ACC112 (cell line): ENCODE results near the gene HGD.

Experiments used
- H2AFZ ChIP-seq: fragments of 200-600 bp; sonication (generic); one replicate; pipeline ENCODE4 v1.6.0; 2017; ENCODE audit warnings: antibody characterized with exemption, low read length; ENCODE audit not compliant: unreplicated experiment
- H3K27ac ChIP-seq: fragments of 200-600 bp; sonication (generic); 2 replicates; pipeline ENCODE4 v1.5.1; 2014; ENCODE audit warnings: low read depth, mild to moderate bottlenecking, antibody characterized with exemption, low read length, moderate library complexity
- H3K27me3 ChIP-seq: fragments of 200-600 bp; sonication (generic); 2 replicates; pipeline ENCODE4 v1.6.1; 2014; ENCODE audit warnings: mild to moderate bottlenecking, antibody characterized with exemption, low read length, moderate library complexity, mixed read lengths; ENCODE audit not compliant: insufficient read depth
- H3K36me3 ChIP-seq: fragments of 200-600 bp; sonication (generic); 2 replicates; pipeline ENCODE4 v1.6.1; 2016; ENCODE audit warnings: mild to moderate bottlenecking, antibody characterized with exemption, low read length, moderate library complexity, mixed read lengths; ENCODE audit not compliant: insufficient read depth
- H3K4me1 ChIP-seq: fragments of 200-600 bp; sonication (generic); one replicate; pipeline ENCODE4 v1.6.1; 2016; ENCODE audit warnings: low read length, mixed read lengths; ENCODE audit not compliant: insufficient read depth, unreplicated experiment, control insufficient read depth
- H3K4me3 ChIP-seq: fragments of 200-600 bp; sonication (generic); 2 replicates; pipeline ENCODE4 v1.5.1; 2014; ENCODE audit warnings: mild to moderate bottlenecking, low read depth, low read length
- H3K79me2 ChIP-seq: fragments of 200-600 bp; sonication (generic); one replicate; pipeline ENCODE4 v1.6.0; 2016; ENCODE audit warnings: low read length; ENCODE audit not compliant: control insufficient read depth, unreplicated experiment, insufficient read depth

HGD gene

DNA sequence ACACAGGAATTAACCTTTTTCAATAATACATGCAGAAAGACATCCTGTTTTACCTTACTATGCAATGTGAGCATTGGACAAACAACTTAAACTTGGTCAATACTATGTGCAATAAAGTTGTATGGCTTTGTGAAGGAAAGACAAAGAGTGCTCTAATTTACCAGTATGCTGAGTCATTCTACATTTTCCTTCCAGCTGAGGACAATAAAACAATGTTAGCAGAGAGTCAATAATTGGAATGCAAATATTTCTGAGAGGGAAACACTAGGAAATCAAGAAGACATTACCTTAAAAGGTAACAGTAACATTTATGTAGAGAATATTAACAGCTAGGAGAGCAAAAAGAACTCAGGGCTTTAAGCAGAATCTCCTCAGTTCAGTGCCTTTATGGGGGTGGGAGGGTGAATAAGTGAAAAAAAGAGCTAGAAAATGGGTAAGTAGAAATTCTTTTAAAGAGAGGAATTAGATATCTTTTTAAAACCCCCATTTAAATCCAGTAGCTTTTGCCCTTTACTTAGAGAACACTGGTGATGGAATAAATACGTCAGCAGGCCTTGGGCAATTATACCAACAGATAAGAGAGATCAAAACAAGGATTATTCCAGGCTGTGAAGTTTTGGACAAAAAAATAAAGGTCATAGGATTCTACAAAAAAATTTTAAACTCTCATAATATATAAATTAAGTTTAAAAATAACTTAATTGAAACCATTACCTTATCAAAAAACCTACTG is 11.6 kb upstream of the HGD start:
- Histone ChIP-seq H3K27ac (peak overlapping the region; percentile 23; the same call in 1 of the 2 replicates), H3K4me1 (peaks cover 8% of the 10 kb centered on the region), H3K27me3 (no peaks in the 10 kb centered on the region), H3K4me3 (no peak overlapping the region), H2AFZ (peak overlapping the region; percentile 3), H3K36me3 (0 out of 2 replicates have a peak, but pooled peaks cover 2% of the 10 kb centered on the region), H3K79me2 (no peaks in the 10 kb centered on the region)

- Histone ChIP-seq H3K79me2 (no peaks in the 10 kb centered on the region), H3K4me1 (peaks cover 8% of the 10 kb centered on the region), H3K36me3 (0 out of 2 replicates have a peak, but pooled peaks cover 2% of the 10 kb centered on the region), H2AFZ (no peak overlapping the region), H3K27ac (no peak overlapping the region), H3K4me3 (no peak overlapping the region), H3K27me3 (no peaks in the 10 kb centered on the region)
These were observed 7.4 kb upstream of the HGD start for GRCh38 chr3:120689395-120689794.

DNA sequence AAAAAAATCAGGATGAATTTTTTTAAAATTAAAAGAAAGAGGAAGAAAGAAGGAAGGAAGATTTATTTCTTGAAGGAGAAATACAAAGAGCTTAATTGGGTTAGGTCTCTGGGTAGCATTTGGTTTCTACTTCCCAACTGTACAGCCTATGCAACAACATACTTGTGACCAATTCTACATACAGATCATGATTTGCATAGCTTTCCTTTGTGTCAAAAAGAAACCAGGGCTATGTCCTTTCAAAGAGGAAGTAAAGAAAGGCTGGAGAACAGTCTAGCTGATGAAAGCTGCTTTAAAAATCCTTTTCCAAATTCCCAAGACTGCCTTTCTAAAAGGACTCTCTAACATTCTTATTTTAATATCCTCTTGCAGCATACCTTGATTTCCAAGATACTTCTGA is 6.1 kb upstream of the HGD start:
- peaks cover 1% of the 10 kb centered on the region for H3K4me1 ChIP-seq
- 0 out of 2 replicates have a peak, but pooled peaks cover 2% of the 10 kb centered on the region for H3K36me3 ChIP-seq
- no peaks in the 10 kb centered on the region for H3K27me3 ChIP-seq
- no peaks in the 10 kb centered on the region for H3K79me2 ChIP-seq
- no peak overlapping the region for H3K4me3 ChIP-seq
- no peak overlapping the region for H2AFZ ChIP-seq
- H3K27ac ChIP-seq: no peak overlapping the region

GRCh38 chr3:120685411-120685810 is 3.4 kb upstream of the HGD start:
- H3K4me1 ChIP-seq: no peaks in the 10 kb centered on the region
- H3K27me3 ChIP-seq: no peaks in the 10 kb centered on the region
- H3K36me3 ChIP-seq: no peaks in the 10 kb centered on the region
- H3K27ac ChIP-seq: no peak overlapping the region
- H3K4me3 ChIP-seq: no peak overlapping the region
- H3K79me2 ChIP-seq: no peaks in the 10 kb centered on the region
- H2AFZ ChIP-seq: no peak overlapping the region

DNA sequence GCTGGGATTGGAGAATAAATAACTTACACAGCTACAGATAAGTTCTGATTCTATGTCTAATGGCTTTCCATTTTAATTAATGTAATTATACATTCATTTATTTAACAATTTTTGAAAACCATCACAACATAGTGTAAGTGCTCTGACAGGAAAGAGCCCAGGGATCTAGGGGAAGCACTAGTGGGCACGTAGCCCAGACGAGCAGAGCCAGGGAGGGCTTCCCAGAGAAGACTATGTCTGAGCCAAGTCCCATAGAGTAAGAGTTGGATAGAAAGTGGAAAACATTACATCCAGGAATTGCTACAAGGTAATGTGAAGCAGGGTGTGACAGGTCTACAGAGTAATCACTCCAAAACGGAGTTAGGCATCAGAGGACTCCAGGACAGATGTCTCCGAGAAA is 2.9 kb upstream of the HGD start:
- Histone ChIP-seq H3K36me3 (no peaks in the 10 kb centered on the region), H3K4me1 (no peaks in the 10 kb centered on the region), H2AFZ (no peak overlapping the region), H3K27ac (no peak overlapping the region), H3K79me2 (no peaks in the 10 kb centered on the region), H3K4me3 (no peak overlapping the region), H3K27me3 (no peaks in the 10 kb centered on the region)

DNA sequence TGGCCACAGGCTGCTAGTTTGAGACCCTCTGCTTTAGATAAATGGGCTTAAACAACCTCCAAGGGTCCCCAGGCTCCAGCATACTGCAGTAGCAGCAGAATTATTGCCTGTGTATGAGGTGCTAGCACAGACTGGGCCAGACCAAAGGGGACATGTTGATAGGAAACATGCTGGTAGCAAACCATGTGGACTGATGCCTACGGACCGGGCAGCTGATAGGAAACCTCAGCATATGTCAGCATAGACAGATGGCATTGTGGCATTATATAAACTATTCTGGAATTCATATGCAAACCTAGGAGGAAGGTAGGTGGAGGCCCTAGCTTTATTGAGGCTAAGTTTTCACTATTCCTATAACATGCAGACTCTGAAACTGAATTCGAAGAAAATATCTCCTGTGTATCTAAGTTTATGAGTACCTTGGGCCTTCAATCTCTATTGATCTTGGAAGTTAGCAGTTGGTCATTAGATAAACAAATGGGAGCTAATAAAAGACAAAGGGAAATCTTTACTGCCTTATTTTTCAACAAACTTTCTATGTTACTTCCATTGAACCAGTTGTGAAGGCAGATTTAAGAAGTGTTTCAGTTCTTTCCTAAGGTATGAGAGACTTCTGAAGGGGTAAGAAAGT is 1.7 kb upstream of the HGD start:
- Histone ChIP-seq H3K36me3 (no peaks in the 10 kb centered on the region), H2AFZ (no peak overlapping the region), H3K4me1 (peaks cover 7% of the 10 kb centered on the region), H3K27me3 (no peaks in the 10 kb centered on the region), H3K79me2 (no peaks in the 10 kb centered on the region), H3K4me3 (no peak overlapping the region), H3K27ac (no peak overlapping the region)

DNA sequence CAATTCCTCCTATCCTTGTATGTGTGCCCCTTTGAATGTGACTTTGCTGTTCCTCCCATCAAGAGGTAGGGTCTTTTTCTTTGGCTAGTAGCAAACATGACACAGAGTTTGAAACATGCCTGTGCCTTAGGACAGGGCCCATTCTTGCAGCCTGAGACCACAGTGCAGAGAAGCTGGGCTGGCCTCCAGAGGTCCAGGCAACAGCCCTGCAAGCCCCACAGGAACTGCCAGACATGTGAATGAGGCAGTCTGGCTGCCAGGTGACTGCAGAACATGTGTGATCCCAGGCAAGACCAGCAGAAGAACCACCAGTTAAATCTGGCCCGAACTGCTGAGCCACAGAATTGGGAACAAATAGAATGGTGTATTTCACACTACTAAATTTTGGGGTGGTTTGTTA is 1.2 kb upstream of the HGD start:
- no peak overlapping the region for H2AFZ ChIP-seq

DNA sequence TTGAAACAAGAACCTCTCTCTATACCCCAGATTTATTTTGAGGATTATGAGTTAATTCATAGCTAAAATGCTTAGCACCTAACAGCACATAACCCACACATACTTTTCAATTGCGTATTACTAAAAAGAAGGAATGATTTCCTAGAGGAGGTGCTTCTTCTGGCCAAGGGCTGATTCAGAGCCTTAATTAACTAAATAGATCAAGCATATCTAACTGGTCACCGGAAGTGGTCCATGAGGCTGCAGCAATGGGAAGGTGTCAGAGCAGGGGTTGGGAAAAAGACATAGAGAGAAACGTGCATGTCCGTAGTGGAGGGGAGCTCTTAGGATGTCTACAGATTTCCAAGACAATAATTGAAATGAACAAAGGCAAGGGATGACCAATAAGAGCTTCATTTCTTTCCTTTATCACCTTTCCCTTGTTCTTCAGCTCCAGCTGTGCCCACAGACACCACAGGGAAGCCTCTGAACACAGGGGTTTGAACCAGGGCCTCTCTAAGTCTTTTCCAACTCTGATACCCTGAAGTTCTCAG is 467 bp downstream of the HGD start:
- Histone ChIP-seq H3K4me3 (no peak overlapping the region), H3K27ac (no peak overlapping the region), H3K79me2 (no peaks in the 10 kb centered on the region), H3K27me3 (no peaks in the 10 kb centered on the region), H3K4me1 (peaks cover 16% of the 10 kb centered on the region), H3K36me3 (no peaks in the 10 kb centered on the region), H2AFZ (no peak overlapping the region)

More for the DNA sequence above, 1.2 kb upstream of the HGD start:
- H3K4me1 ChIP-seq: peaks cover 13% of the 10 kb centered on the region
- no peaks in the 10 kb centered on the region for H3K79me2 ChIP-seq
- no peak overlapping the region for H3K4me3 ChIP-seq
- no peaks in the 10 kb centered on the region for H3K36me3 ChIP-seq
- no peaks in the 10 kb centered on the region for H3K27me3 ChIP-seq
- no peak overlapping the region for H3K27ac ChIP-seq

DNA sequence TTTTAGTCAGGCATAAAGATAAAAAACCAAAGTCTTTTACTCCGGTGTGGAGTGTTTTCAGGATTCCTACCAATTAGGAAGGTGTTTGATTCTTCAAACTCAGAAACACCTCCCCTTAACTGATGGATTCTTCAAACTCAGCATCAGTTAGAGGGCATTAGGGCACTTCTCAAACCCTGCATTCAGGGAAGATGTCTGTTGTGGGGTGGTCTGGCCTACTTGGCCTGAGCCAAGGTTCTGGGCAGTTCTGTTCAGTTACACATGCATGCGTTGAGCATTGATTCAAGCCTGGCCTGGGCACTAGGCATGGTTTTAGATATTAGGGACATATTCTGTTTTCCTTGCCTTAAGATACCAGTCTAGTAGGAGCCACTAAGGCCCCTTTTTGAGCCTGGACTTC is 1.0 kb downstream of the HGD start:
- Histone ChIP-seq H3K27ac (no peak overlapping the region), H3K4me3 (no peak overlapping the region)

GRCh38 chr3:120680193-120680894 is 1.7 kb downstream of the HGD start:
- Histone ChIP-seq H3K4me1 (peaks cover 16% of the 10 kb centered on the region), H3K36me3 (no peaks in the 10 kb centered on the region), H3K4me3 (no peak overlapping the region), H3K27me3 (no peaks in the 10 kb centered on the region), H2AFZ (no peak overlapping the region), H3K27ac (no peak overlapping the region), H3K79me2 (no peaks in the 10 kb centered on the region)

More for the DNA sequence above, 1.0 kb downstream of the HGD start:
- H3K4me1 ChIP-seq: peaks cover 16% of the 10 kb centered on the region
- H3K27me3 ChIP-seq: no peaks in the 10 kb centered on the region
- no peak overlapping the region for H2AFZ ChIP-seq
- H3K79me2 ChIP-seq: no peaks in the 10 kb centered on the region
- H3K36me3 ChIP-seq: no peaks in the 10 kb centered on the region
